ENCODE results near the gene OSBPL8. TPM values are rescaled to one million over a fixed set of nuclear protein-coding genes. Genes with fewer than 3 reads are reported as not detected.

Gene OSBPL8
- total and polyA plus RNA-seq, 2 experiments from 2014 or later, result 78.0 to 124 TPM

GRCh38 chr12:76460807-76461206, 98.8 kb downstream of the OSBPL8 start (continued):
- TF ChIP-seq CTCF (conservative IDR thresholded peaks at IDR 0.05; ENCODE audit: low read depth in 2 of 2) (no peak), CREB1 (CRISPR knock-in tag; IDR thresholded peaks at IDR 0.05; ENCODE audit: low read depth) (no peak), EZH2phosphoT487 (IDR thresholded peaks at IDR 0.05; ENCODE audit: unreplicated experiment) (no peak), REST (IDR thresholded peaks at IDR 0.05; ENCODE audit: unreplicated experiment) (no peak), EZH2 (IDR thresholded peaks at IDR 0.05; ENCODE audit: low read depth, unreplicated experiment) (no peak), NANOG (IDR thresholded peaks at IDR 0.05; ENCODE audit: borderline replicate concordance) (no peak), JUNB (IDR thresholded peaks at IDR 0.05; ENCODE audit: unreplicated experiment) (no peak), ZNF331 (CRISPR knock-in tag; IDR thresholded peaks at IDR 0.05; ENCODE audit: low read depth) (no peak), ETS1 (IDR thresholded peaks at IDR 0.05) (no peak)

DNA sequence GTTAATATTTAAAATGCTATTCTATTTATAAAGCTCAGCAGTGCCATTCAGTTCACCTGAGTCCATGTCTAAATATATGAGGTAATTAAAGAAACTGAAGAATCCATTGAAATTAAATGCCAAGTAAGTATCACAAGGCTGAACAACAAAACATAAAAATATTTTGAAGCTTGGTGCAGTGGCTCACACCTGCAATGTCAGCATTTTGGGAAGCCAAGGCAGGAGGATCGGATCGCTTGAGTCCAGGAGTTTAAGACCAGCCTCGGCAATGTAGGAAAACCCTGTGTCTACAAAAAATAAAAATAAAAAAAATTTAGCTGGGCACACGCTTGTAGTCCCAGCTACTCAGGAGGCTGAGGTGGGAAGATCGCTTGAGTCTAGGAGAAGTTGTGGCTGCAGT, 101.8 kb downstream of the OSBPL8 start:
- H3K4me1 ChIP-seq (ENCODE audit: insufficient read depth), result no peaks in the 10 kb centered on the region; the same call in 1 of the 2 replicates
- no peak overlapping the region for H3K4me2 ChIP-seq
- no peaks in the 10 kb centered on the region for H3K9me3 Mint-ChIP-seq
- H3K27ac ChIP-seq (ENCODE audit: low read depth), result no peak overlapping the region
- no peak overlapping the region for H3K4me3 ChIP-seq
- no peak overlapping the region for H3K4me3 Mint-ChIP-seq
- DNase-seq (ENCODE audit: low spot score) (no peak), ATAC-seq (no peak)
- H3K27me3 ChIP-seq (ENCODE audit: insufficient read depth), result no peaks in the 10 kb centered on the region
- H3K4me1 Mint-ChIP-seq, result peaks cover 3% of the 10 kb centered on the region; the same call in 2 of the 3 replicates
- H3K27me3 Mint-ChIP-seq (ENCODE audit: insufficient read depth, low read depth, poor library complexity), result no peaks in the 10 kb centered on the region
- H3K9me2 ChIP-seq (ENCODE audit: insufficient read depth), result no peaks in the 10 kb centered on the region
- H2AFZ ChIP-seq, result no peak overlapping the region
- peaks cover 5% of the 10 kb centered on the region for H3K79me2 ChIP-seq (replicated peaks; ENCODE audit: insufficient read depth)
- H3K27ac Mint-ChIP-seq, result no peak overlapping the region
- no peaks in the 10 kb centered on the region; the same call in 1 of the 2 replicates for H4K20me1 ChIP-seq (replicated peaks; ENCODE audit: insufficient read depth)
- no peaks in the 10 kb centered on the region for H3K36me3 ChIP-seq (ENCODE audit: insufficient read depth)
- no peaks in the 10 kb centered on the region for H3F3A ChIP-seq (replicated peaks; ENCODE audit: low read depth)
- H3K36me3 Mint-ChIP-seq (ENCODE audit: low read depth), result no peaks in the 10 kb centered on the region
- TF ChIP-seq ETS1 (IDR thresholded peaks at IDR 0.05), result no peak
- no peak for TF ChIP-seq STAT1 (IDR thresholded peaks at IDR 0.05; ENCODE audit: unreplicated experiment)
- TF ChIP-seq REST (IDR thresholded peaks at IDR 0.05; ENCODE audit: unreplicated experiment), result no peak
- no peak for TF ChIP-seq EZH2phosphoT487 (IDR thresholded peaks at IDR 0.05; ENCODE audit: unreplicated experiment)
- no peak for TF ChIP-seq POLR2AphosphoS5 (IDR thresholded peaks at IDR 0.05; ENCODE audit: low read depth)

Measured in GM23338 (cell line).